D721Med (cell line): Measurements from ENCODE around the gene ADSS1.

Source experiments
- DNase-seq: peaks from one replicate; pipeline ENCODE4 v3.0.0; 2011; ENCODE audit warnings: low spot score; ENCODE audit not compliant: insufficient read length
- FAIRE-seq: peaks from 2 replicates; lab custom pipeline; 2011; peaks lifted over from hg19 to GRCh38; lab: Jason Lieb, UNC
- CTCF ChIP-seq: IDR thresholded peaks from 2 replicates; pipeline ENCODE4 v1.5.1; 2012; ENCODE audit warnings: mild to moderate bottlenecking, control low read depth; ENCODE audit not compliant: insufficient read depth; ENCODE audit errors: missing control alignments

The ADSS1 gene

GRCh38 chr14:104693482-104694431, 30.3 kb upstream of the ADSS1 start:
- no peak for TF ChIP-seq CTCF
- no peak for FAIRE-seq
- DNase-seq, result no peak

GRCh38 chr14:104694475-104694950, 29.5 kb upstream of the ADSS1 start:
- FAIRE-seq, result no peak
- TF ChIP-seq CTCF, result no peak
- no peak for DNase-seq

- no peak for DNase-seq
- FAIRE-seq, result no peak
- no peak for TF ChIP-seq CTCF
These were observed 28.9 kb upstream of the ADSS1 start for GRCh38 chr14:104694991-104695659.

- DNase-seq, result no peak
- no peak for TF ChIP-seq CTCF
- FAIRE-seq, result no peak
These were observed 28.4 kb upstream of the ADSS1 start for GRCh38 chr14:104695660-104696000.

GRCh38 chr14:104696671-104697316, 27.2 kb upstream of the ADSS1 start:
- DNase-seq (no peak), FAIRE-seq (no peak)
- TF ChIP-seq CTCF, result no peak

GRCh38 chr14:104697317-104697703, 26.7 kb upstream of the ADSS1 start:
- TF ChIP-seq CTCF, result no peak
- FAIRE-seq, result no peak
- no peak for DNase-seq
